OCI-LY7 (cell line): ENCODE results near the gene ZDHHC1. TPM values are rescaled to one million over a fixed set of nuclear protein-coding genes. Genes with fewer than 3 reads are reported as not detected.
"Not testable (repeated sequence)": the region's sequence is repeated elsewhere in the genome, so short reads cannot be mapped to it uniquely, and the experiment has no call there.

Experiments used
- BruUV-seq: library from RNA; stranded (reverse); fragments of 400-500 nt; replicated peaks from 2 replicates; lab custom pipeline; 2021; lab: Mats Ljungman, UMichigan
- CTCF ChIA-PET: fragments of 300-600 bp; sonication (Branson Sonifier 250); formaldehyde crosslinking; loops from one replicate; lab custom pipeline; 2022; ENCODE audit warnings: antibody characterized with exemption; ENCODE audit not compliant: unreplicated experiment; lab: Charles Lee
- POLR2A ChIA-PET: fragments of 300-600 bp; sonication (Branson Sonifier 250); formaldehyde crosslinking; loops from one replicate; lab custom pipeline; 2022; ENCODE audit warnings: antibody characterized with exemption; lab: Charles Lee
- DNase-seq: peaks from one replicate; pipeline ENCODE4 v3.0.0-alpha.2; 2015; ENCODE audit warnings: low spot score
- H2AFZ ChIP-seq: fragments of 200-600 bp; sonication (generic), shearing (Covaris generic); 2 replicates; pipeline ENCODE4 v1.6.1; 2014; ENCODE audit warnings: mild to moderate bottlenecking, antibody characterized with exemption, low read length, moderate library complexity
- H3K27ac ChIP-seq: fragments of 200-600 bp; sonication (generic); 2 replicates; pipeline ENCODE4 v1.5.1; 2014; ENCODE audit warnings: mixed run types, low read depth, mild to moderate bottlenecking, moderate library complexity, low read length, inconsistent platforms; ENCODE audit not compliant: poor library complexity, severe bottlenecking
- H3K36me3 ChIP-seq: fragments of 200-600 bp; sonication (generic); 2 replicates; pipeline ENCODE4 v1.6.1; 2014; ENCODE audit warnings: mild to moderate bottlenecking, antibody characterized with exemption, low read length, moderate library complexity, mixed read lengths; ENCODE audit not compliant: insufficient read depth
- H3K4me1 ChIP-seq: fragments of 200-600 bp; sonication (generic); 2 replicates; pipeline ENCODE4 v1.5.1; 2014; ENCODE audit warnings: mild to moderate bottlenecking, low read length; ENCODE audit not compliant: insufficient read depth, poor library complexity, severe bottlenecking
- H3K4me2 ChIP-seq: fragments of 200-600 bp; sonication (generic); 2 replicates; pipeline ENCODE4 v1.6.1; 2014; ENCODE audit warnings: mild to moderate bottlenecking, low read length
- H3K4me3 ChIP-seq: fragments of 200-600 bp; sonication (generic); 2 replicates; pipeline ENCODE4 v1.5.1; 2014; ENCODE audit warnings: mild to moderate bottlenecking, low read depth, low read length; ENCODE audit not compliant: poor library complexity, severe bottlenecking
- H3K79me2 ChIP-seq: fragments of 200-600 bp; sonication (generic); 2 replicates; pipeline ENCODE4 v1.6.1; 2016; ENCODE audit warnings: low read depth, mild to moderate bottlenecking, low read length, moderate library complexity, mixed read lengths; ENCODE audit not compliant: insufficient read depth
- H3K9me2 ChIP-seq: fragments of 200-600 bp; sonication (generic); 2 replicates; pipeline ENCODE4 v1.6.1; 2016; ENCODE audit warnings: mild to moderate bottlenecking, low read length, mixed read lengths; ENCODE audit not compliant: insufficient read depth
- H3K9me3 ChIP-seq: fragments of 200-600 bp; sonication (generic); 2 replicates; pipeline ENCODE4 v1.6.1; 2014; ENCODE audit warnings: mild to moderate bottlenecking, mixed run types, low read length, mixed read lengths
- H4K20me1 ChIP-seq: fragments of 200-600 bp; sonication (generic); 2 replicates; pipeline ENCODE4 v1.6.1; 2014; ENCODE audit warnings: mild to moderate bottlenecking, antibody characterized with exemption, low read length, moderate library complexity, mixed read lengths; ENCODE audit not compliant: insufficient read depth
- EZH2phosphoT487 ChIP-seq: fragments of 200-600 bp; sonication (generic); IDR thresholded peaks from 2 replicates; pipeline ENCODE4 v1.6.1; 2018; ENCODE audit warnings: low read depth, borderline replicate concordance, mild to moderate bottlenecking, mixed run types, antibody characterized with exemption, low read length, moderate library complexity, mixed read lengths
- intact Hi-C: fragments of 100-400 bp; cut with micrococcal nuclease; formaldehyde crosslinking; loops from one replicate; pipeline ENCODE4 v1.10.0; 2022; ENCODE audit not compliant: unreplicated experiment
- total RNA-seq, 2 experiments: library from RNA; depleted of rRNA in 1 of 2; stranded (reverse); fragments of >200 nt in 1 of 2; shearing (Covaris generic) in 1 of 2; gene quantifications; 2 replicates each; pipeline ENCODE4 v1.2.3, GENCODE V29; 2014 to 2022
- TF ChIP-seq, protein P1 (sequence below): fragments of 200-600 bp; sonication (generic); conservative IDR thresholded peaks from 2 replicates; pipeline ENCODE4 v1.5.1; 2014; ENCODE audit warnings: mild to moderate bottlenecking, antibody characterized with exemption, low read length, moderate library complexity, mixed read lengths

Gene ZDHHC1
- total RNA-seq, 2 experiments from 2014 or later = not detected

GRCh38 chr16:67370661-67371060 is 45.6 kb downstream of the ZDHHC1 start:
- ChIA-PET CTCF (no interaction called here), POLR2A (no interaction called here)
- no peaks in the 10 kb centered on the region for H3K9me2 ChIP-seq
- H3K27ac ChIP-seq = no peak overlapping the region
- no peaks in the 10 kb centered on the region for H3K4me1 ChIP-seq
- TF ChIP-seq, protein P1, sequence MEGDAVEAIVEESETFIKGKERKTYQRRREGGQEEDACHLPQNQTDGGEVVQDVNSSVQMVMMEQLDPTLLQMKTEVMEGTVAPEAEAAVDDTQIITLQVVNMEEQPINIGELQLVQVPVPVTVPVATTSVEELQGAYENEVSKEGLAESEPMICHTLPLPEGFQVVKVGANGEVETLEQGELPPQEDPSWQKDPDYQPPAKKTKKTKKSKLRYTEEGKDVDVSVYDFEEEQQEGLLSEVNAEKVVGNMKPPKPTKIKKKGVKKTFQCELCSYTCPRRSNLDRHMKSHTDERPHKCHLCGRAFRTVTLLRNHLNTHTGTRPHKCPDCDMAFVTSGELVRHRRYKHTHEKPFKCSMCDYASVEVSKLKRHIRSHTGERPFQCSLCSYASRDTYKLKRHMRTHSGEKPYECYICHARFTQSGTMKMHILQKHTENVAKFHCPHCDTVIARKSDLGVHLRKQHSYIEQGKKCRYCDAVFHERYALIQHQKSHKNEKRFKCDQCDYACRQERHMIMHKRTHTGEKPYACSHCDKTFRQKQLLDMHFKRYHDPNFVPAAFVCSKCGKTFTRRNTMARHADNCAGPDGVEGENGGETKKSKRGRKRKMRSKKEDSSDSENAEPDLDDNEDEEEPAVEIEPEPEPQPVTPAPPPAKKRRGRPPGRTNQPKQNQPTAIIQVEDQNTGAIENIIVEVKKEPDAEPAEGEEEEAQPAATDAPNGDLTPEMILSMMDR = no peak
- TF ChIP-seq EZH2phosphoT487 = no peak
- no peaks in the 10 kb centered on the region for H3K79me2 ChIP-seq
- no peaks in the 10 kb centered on the region for H4K20me1 ChIP-seq
- intact Hi-C loops = no loop called here
- H3K4me2 ChIP-seq = no peak overlapping the region
- peaks cover 4% of the 10 kb centered on the region; the same call in 1 of the 2 replicates for H3K9me3 ChIP-seq
- no peak overlapping the region for H3K4me3 ChIP-seq
- BruUV-seq = no TSS peak
- no peaks in the 10 kb centered on the region for H3K36me3 ChIP-seq
- H2AFZ ChIP-seq = no peak overlapping the region
- no peak for DNase-seq

DNA sequence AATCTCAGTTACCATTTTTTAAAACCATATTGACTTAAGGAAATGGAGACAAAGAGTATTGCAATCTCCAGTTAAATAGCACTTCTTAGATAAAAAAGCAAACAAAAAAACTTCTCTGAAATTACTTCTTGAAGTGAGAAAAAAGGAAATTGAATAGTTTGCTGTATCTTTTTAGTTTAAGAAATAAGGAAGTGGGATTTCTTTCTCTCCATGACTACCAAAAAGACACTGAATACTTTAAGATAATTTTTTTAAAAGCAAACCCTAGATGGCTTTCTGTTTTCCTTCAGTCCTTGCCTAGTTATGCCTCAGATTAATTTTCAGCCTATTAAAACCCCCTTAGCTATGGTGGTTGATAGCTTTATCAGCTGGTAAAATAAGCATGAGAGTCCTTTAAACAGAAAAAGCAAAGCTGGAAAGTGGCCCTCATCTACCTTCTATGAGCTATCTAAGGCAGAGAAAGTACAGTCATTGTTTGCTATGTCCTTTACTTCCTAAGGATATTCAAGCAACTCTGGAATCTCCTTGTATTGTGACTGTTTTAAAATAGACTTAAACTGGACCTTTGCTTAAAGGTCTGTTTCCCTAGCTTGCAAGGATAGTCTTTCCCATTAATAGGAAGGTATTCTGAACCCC is 51.6 kb downstream of the ZDHHC1 start:
- intact Hi-C loops = no loop called here
- no peaks in the 10 kb centered on the region for H3K79me2 ChIP-seq
- no peak overlapping the region for H3K4me2 ChIP-seq
- H3K4me3 ChIP-seq = no peak overlapping the region
- H4K20me1 ChIP-seq = no peaks in the 10 kb centered on the region
- H3K4me1 ChIP-seq = peaks cover 8% of the 10 kb centered on the region
- CTCF ChIA-PET = no interaction called here
- no peaks in the 10 kb centered on the region for H3K36me3 ChIP-seq
- H3K9me2 ChIP-seq = no peaks in the 10 kb centered on the region
- DNase-seq = no peak
- BruUV-seq = no TSS peak
- POLR2A ChIA-PET = no interaction called here
- H2AFZ ChIP-seq = no peak overlapping the region
- H3K27ac ChIP-seq = no peak overlapping the region
- no peak for TF ChIP-seq EZH2phosphoT487
- TF ChIP-seq, protein P1 = no peak
- H3K9me3 ChIP-seq = peaks cover 4% of the 10 kb centered on the region; the same call in 1 of the 2 replicates

DNA sequence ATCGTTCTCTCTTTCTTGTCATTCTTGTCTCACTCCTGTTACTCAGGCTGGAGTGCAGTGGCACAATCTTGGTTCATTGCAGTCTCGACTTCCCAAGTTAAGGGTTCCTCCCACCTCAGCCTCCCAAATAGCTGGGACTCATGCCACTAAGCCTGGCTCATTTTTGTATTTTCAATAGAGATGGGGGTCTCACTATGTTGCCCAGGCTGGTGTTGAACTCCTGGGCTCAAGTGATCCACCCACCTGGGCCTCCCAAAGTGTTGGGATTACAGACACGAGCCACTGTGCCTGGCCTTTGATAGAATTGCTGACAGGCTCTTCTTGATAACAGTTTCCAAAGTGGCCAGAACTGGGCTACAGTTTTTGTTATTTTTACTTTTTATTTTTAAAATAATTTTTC is 55.2 kb downstream of the ZDHHC1 start:
- no TSS peak for BruUV-seq
- Histone ChIP-seq H3K27ac (no peak overlapping the region), H3K4me3 (no peak overlapping the region), H2AFZ (no peak overlapping the region), H3K4me1 (peaks cover 8% of the 10 kb centered on the region), H4K20me1 (no peaks in the 10 kb centered on the region), H3K36me3 (no peaks in the 10 kb centered on the region), H3K79me2 (no peaks in the 10 kb centered on the region), H3K9me2 (no peaks in the 10 kb centered on the region), H3K9me3 (no peaks in the 10 kb centered on the region), H3K4me2 (no peak overlapping the region)
- CTCF ChIA-PET = no interaction called here
- no peak for DNase-seq
- TF ChIP-seq, protein P1 = no peak
- TF ChIP-seq EZH2phosphoT487 = no peak
- POLR2A ChIA-PET = no interaction called here
- intact Hi-C loops = no loop called here

GRCh38 chr16:67359540-67360269 is 56.6 kb downstream of the ZDHHC1 start:
- H3K4me2 ChIP-seq, BruUV-seq: not testable (repeated sequence)
- POLR2A ChIA-PET = interaction anchor here (0.6 kb wide), 1 partner anchor 114 kb away, joined by 3 read pairs; no protein-coding TSS in a partner anchor

More at GRCh38 chr16:67359540-67360269, 56.6 kb downstream of the ZDHHC1 start:
- H3K9me2 ChIP-seq, H3K9me3 ChIP-seq, H3K27ac ChIP-seq, H2AFZ ChIP-seq, DNase-seq, H3K4me3 ChIP-seq, H4K20me1 ChIP-seq, H3K4me1 ChIP-seq, CTCF ChIA-PET, intact Hi-C loops, H3K79me2 ChIP-seq, H3K36me3 ChIP-seq: not testable (repeated sequence)
